ENCODE data around the gene SF3A2. TPM values are rescaled to one million over a fixed set of nuclear protein-coding genes. Genes with fewer than 3 reads are reported as not detected.

SF3A2 gene
- total and polyA plus RNA-seq, 4 donors, result 2.2 to 32.0 (median 13.2) TPM

- TF ChIP-seq CTCF (IDR thresholded peaks at IDR 0.05; ENCODE audit: low read depth, low read length, missing input control) (no peak), EGR1 (IDR thresholded peaks at IDR 0.05; ENCODE audit: low read depth in 2 of 2) (no peak), YY1 (IDR thresholded peaks at IDR 0.05) (no peak), TAF1 (conservative IDR thresholded peaks at IDR 0.05) (no peak)
Observed at GRCh38 chr19:2255112-2255845, 18.7 kb downstream of the SF3A2 start (continued).

GRCh38 chr19:2255982-2256685 lies 19.5 kb downstream of the SF3A2 start, which contains the start of gene JSRP1:
Gene JSRP1 (minus strand): TSS chr19:2256417. CDS start chr19:2255314, 1,103 bp downstream.
- Histone ChIP-seq H3K27ac (ENCODE audit: low read depth in 1 of 2, low read length in 2 of 2) (no peak within 1 kb of the TSS), H3K27me3 (ENCODE audit: control insufficient read depth in 4 of 4, insufficient read depth in 4 of 4, low read length in 3 of 4) (peaks cover 0 to 22% (median 1%) of the 10 kb centered on the region in 4 donors), H3K36me3 (ENCODE audit: control insufficient read depth in 4 of 4, insufficient read depth in 3 of 4, low read depth in 1 of 4, low read length in 3 of 4) (no peaks in the 10 kb centered on the region), H3K4me3 (ENCODE audit: low read depth in 1 of 3, low read length in 3 of 3) (no peak within 1 kb of the TSS), H3K4me1 (ENCODE audit: control insufficient read depth in 4 of 4, insufficient read depth in 4 of 4, low read length in 3 of 4) (peaks cover 7 to 30% (median 15%) of the 10 kb centered on the region in 4 donors), H3K9me3 (ENCODE audit: control insufficient read depth in 4 of 4, low read length in 3 of 4) (no peaks in the 10 kb centered on the region), H3K9ac (ENCODE audit: low read depth in 1 of 2, low read length in 2 of 2) (no peak within 1 kb of the TSS)
- DNase-seq (ENCODE audit: low spot score), result no peak
- WGBS, result 77% methylated on average over 24 of the region's 24 CpGs
- TF ChIP-seq RAD21 (IDR thresholded peaks at IDR 0.05), result no peak
- TF ChIP-seq FOXA2 (IDR thresholded peaks at IDR 0.05), result no peak
- TF ChIP-seq EGR1 (IDR thresholded peaks at IDR 0.05; ENCODE audit: low read depth in 2 of 2), result no peak
- no peak for TF ChIP-seq FOXA1 (IDR thresholded peaks at IDR 0.05)
- no peak for TF ChIP-seq REST (IDR thresholded peaks at IDR 0.05)
- no peak for TF ChIP-seq YY1 (IDR thresholded peaks at IDR 0.05)
- TF ChIP-seq CTCF (IDR thresholded peaks at IDR 0.05; ENCODE audit: low read depth, low read length, missing input control), result no peak
- no peak for TF ChIP-seq NR2F2 (IDR thresholded peaks at IDR 0.05)
- TF ChIP-seq TAF1 (conservative IDR thresholded peaks at IDR 0.05), result no peak
- TF ChIP-seq SP1 (IDR thresholded peaks at IDR 0.05), result no peak
- TF ChIP-seq ZBTB33 (IDR thresholded peaks at IDR 0.05), result no peak
- TF ChIP-seq HNF4A (conservative IDR thresholded peaks at IDR 0.05), result no peak
- no peak for TF ChIP-seq JUND (IDR thresholded peaks at IDR 0.05)
- no peak for TF ChIP-seq HNF4G (IDR thresholded peaks at IDR 0.05)
- TF ChIP-seq, protein P1, sequence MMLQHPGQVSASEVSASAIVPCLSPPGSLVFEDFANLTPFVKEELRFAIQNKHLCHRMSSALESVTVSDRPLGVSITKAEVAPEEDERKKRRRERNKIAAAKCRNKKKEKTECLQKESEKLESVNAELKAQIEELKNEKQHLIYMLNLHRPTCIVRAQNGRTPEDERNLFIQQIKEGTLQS (IDR thresholded peaks at IDR 0.05), result no peak
